Activated CD8-positive, alpha-beta T cell treated with anti-CD3 and anti-CD28 coated beads for 36 hours (primary cell): Measurements from ENCODE around the gene TNNI2. TPM values are rescaled to one million over a fixed set of nuclear protein-coding genes. Genes with fewer than 3 reads are reported as not detected.

Experiments
- ATAC-seq: fragments of 200-7000 bp; cut with Tn5 transposase; one replicate; pipeline ENCODE4 v1.10.0; 2021; ENCODE audit warnings: mild to moderate bottlenecking, moderate library complexity
- CTCF ChIA-PET: fragments of 350-600 bp; sonication (Branson Sonifier 250); formaldehyde crosslinking; loops from one replicate; lab custom pipeline; 2021; ENCODE audit warnings: antibody characterized with exemption; lab: Charles Lee
- POLR2A ChIA-PET: fragments of 350-600 bp; sonication (Branson Sonifier 250); formaldehyde crosslinking; loops from one replicate; lab custom pipeline; 2021; ENCODE audit warnings: antibody characterized with exemption; lab: Charles Lee
- DNase-seq: peaks from one replicate; pipeline ENCODE4 v3.0.0-alpha.2; 2020
- H3K27ac Mint-ChIP-seq: one replicate; pipeline ENCODE4 v1.8.0; 2021; ENCODE audit warnings: mild to moderate bottlenecking, mixed read lengths
- H3K27me3 Mint-ChIP-seq: one replicate; pipeline ENCODE4 v1.8.0; 2021; ENCODE audit warnings: mixed read lengths
- H3K36me3 Mint-ChIP-seq: one replicate; pipeline ENCODE4 v1.8.0; 2021; ENCODE audit warnings: low read depth, mixed read lengths
- H3K4me1 Mint-ChIP-seq: one replicate; pipeline ENCODE4 v1.8.0; 2021; ENCODE audit warnings: low read depth, mixed read lengths
- H3K4me3 Mint-ChIP-seq: one replicate; pipeline ENCODE4 v1.8.0; 2021; ENCODE audit warnings: mild to moderate bottlenecking, moderate library complexity, mixed read lengths
- H3K9me3 Mint-ChIP-seq: one replicate; pipeline ENCODE4 v1.8.0; 2021; ENCODE audit warnings: mixed read lengths
- CTCF ChIP-seq: fragments of 200-600 bp; IDR thresholded peaks from one replicate; pipeline ENCODE4 v1.8.0; 2022; ENCODE audit warnings: antibody characterized with exemption, mild to moderate bottlenecking
- intact Hi-C: fragments of 100-400 bp; cut with micrococcal nuclease; formaldehyde crosslinking; loops from one replicate; pipeline ENCODE4 v1.10.0; 2022
- total RNA-seq, 2 experiments: library from RNA; stranded (reverse); gene quantifications; one replicate each; pipeline ENCODE4 v1.2.3, GENCODE V29; 2021

The TNNI2 gene
- total RNA-seq, 2 experiments from 2014 or later = 0.92 TPM; not detected in 1

DNA sequence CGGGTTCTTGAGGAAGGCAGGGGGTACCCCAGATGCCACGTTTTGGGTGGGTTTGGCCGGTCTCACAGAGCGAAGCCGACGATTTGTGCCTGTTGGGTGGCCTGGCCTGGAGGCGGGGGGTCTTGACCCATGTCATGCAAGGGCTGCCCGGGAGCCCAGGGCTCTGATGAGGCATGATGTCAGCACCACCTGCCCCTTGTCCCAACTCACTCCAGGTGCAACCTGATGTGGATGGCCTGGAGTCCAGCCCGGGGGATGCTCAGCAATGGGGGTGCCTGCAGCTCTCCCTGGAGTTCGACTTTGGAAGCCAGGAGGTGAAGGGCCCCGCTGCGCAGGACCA lies 3.1 kb upstream of the TNNI2 start:
- ChIA-PET CTCF (interaction anchor here (0.9 to 7.8 kb wide), 8 partner anchors 46 to 316 kb away, joined by 3 to 336 read pairs (median 6); no protein-coding TSS in a partner anchor), POLR2A (no interaction called here)
- H3K4me3 Mint-ChIP-seq = no peak overlapping the region
- H3K36me3 Mint-ChIP-seq = no peaks in the 10 kb centered on the region
- no peak for TF ChIP-seq CTCF
- intact Hi-C loops = loop anchor here (5.0 kb wide), 1 partner anchor 47 kb away; no protein-coding TSS in a partner anchor
- no peak for ATAC-seq
- no peaks in the 10 kb centered on the region for H3K9me3 Mint-ChIP-seq
- H3K27ac Mint-ChIP-seq = no peak overlapping the region
- no peak for DNase-seq
- peaks cover 6% of the 10 kb centered on the region for H3K4me1 Mint-ChIP-seq
- H3K27me3 Mint-ChIP-seq = no peaks in the 10 kb centered on the region

- ATAC-seq (no peak), DNase-seq (no peak)
- Mint-ChIP-seq H3K27me3 (no peaks in the 10 kb centered on the region), H3K36me3 (no peaks in the 10 kb centered on the region), H3K4me1 (peaks cover 6% of the 10 kb centered on the region), H3K4me3 (no peak overlapping the region), H3K27ac (no peak overlapping the region), H3K9me3 (no peaks in the 10 kb centered on the region)
- POLR2A ChIA-PET = interaction anchor here (0.6 to 1.0 kb wide), 2 partner anchors 51 to 564 kb away, joined by 3 read pairs; partner anchors contain the start of gene TSSC4
- TF ChIP-seq CTCF = no peak
- intact Hi-C loops = loop anchor here (5.0 kb wide), 1 partner anchor 46 kb away; no protein-coding TSS in a partner anchor
- CTCF ChIA-PET = interaction anchor here (0.7 to 7.8 kb wide), 13 partner anchors 14 to 315 kb away, joined by 3 to 336 read pairs (median 4); no protein-coding TSS in a partner anchor
Measured at GRCh38 chr11:1836011-1836945, 2.5 kb upstream of the TNNI2 start.

DNA sequence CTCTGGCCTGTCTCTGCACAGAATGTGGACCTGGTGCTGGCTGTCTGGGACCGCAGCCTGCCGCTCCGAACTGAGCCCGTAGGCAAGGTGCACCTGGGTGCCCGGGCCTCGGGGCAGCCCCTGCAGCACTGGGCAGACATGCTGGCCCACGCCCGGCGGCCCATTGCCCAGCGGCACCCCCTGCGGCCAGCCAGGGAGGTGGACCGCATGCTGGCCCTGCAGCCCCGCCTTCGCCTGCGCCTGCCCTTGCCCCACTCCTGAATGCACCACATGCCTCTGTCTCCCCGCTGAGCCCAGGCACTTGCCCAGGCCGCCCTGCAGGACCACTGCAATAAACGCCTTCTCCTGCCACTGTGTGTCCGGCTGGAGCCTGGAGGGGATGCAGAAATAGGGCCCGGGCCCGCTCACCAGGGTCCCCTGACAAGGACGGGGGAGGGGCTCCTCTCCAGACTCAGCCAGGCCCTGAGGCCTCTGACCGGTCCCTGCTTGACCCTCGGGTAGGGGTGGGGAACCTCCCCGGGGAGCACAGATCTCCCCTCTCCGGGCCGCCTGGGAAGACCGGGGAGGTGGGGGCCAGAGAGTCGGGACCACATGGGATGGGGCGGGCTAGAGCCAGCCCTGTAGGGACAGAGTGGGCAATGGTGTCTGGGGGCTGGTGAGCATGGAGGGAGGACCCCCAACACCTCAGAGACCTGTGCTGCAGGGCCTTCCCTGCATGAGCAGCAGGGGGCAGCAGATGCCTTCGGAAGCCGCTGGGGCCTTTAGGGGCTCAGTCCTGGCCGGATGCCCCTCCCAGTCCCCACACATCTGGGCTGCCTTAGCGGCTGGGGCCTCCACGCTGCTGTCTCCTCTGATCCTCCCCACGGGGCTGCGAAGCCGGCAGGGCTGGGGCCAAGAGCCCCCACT lies 1.4 kb upstream of the TNNI2 start:
- ChIA-PET CTCF (interaction anchor here (0.7 to 7.8 kb wide), 10 partner anchors 13 to 314 kb away, joined by 3 to 336 read pairs (median 4); no protein-coding TSS in a partner anchor), POLR2A (interaction anchor here (0.6 to 1.0 kb wide), 2 partner anchors 50 to 563 kb away, joined by 3 read pairs; partner anchors contain the start of gene TSSC4)
- H3K27me3 Mint-ChIP-seq = no peaks in the 10 kb centered on the region
- no peak overlapping the region for H3K4me3 Mint-ChIP-seq
- no peaks in the 10 kb centered on the region for H3K9me3 Mint-ChIP-seq
- peak; percentile 94 for TF ChIP-seq CTCF
- H3K4me1 Mint-ChIP-seq = peaks cover 6% of the 10 kb centered on the region
- intact Hi-C loops = loop anchor here (5.0 kb wide), 1 partner anchor 45 kb away; no protein-coding TSS in a partner anchor
- ATAC-seq (peak; percentile 97), DNase-seq (peak; percentile 91)
- H3K27ac Mint-ChIP-seq = no peak overlapping the region
- H3K36me3 Mint-ChIP-seq = no peaks in the 10 kb centered on the region

DNA sequence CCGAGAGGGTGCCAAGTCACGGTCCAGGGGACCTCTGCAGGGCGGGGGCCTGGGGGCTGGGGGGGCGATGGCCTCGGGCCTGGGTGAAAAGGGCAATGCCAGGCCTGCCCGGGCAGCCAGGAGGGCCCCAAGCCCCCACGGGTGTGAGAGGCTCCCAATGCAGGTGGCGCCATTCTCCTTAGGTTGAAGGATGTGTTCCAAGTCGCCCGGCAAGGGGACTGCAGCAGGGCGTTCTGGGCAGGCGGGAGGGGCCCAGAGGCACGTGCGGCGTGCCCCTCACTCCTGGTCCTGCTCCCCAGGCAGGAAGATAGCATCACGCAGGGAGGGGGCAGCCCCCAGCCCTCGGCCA lies 730 bp upstream of the TNNI2 start:
- DNase-seq = peak; percentile 47
- intact Hi-C loops = loop anchor here (5.0 kb wide), 1 partner anchor 44 kb away; no protein-coding TSS in a partner anchor
- peak; percentile 34 for ATAC-seq
- CTCF ChIA-PET = interaction anchor here (0.8 to 1.8 kb wide), 5 partner anchors 15 to 164 kb away, joined by 3 to 14 read pairs (median 4); partner anchors contain the start of gene LSP1
- no peaks in the 10 kb centered on the region for H3K36me3 Mint-ChIP-seq
- H3K4me1 Mint-ChIP-seq = peaks cover 6% of the 10 kb centered on the region
- POLR2A ChIA-PET = no interaction called here
- no peak overlapping the region for H3K4me3 Mint-ChIP-seq
- H3K27me3 Mint-ChIP-seq = no peaks in the 10 kb centered on the region
- H3K9me3 Mint-ChIP-seq = no peaks in the 10 kb centered on the region
- no peak overlapping the region for H3K27ac Mint-ChIP-seq
- TF ChIP-seq CTCF = no peak
